Measurements from ENCODE around the gene ZBTB32. TPM values are rescaled to one million over a fixed set of nuclear protein-coding genes. Genes with fewer than 3 reads are reported as not detected.

The ZBTB32 gene
- polyA plus RNA-seq, 1 of the 3 experiments (the other 2 are of a cell fraction): not detected

DNA sequence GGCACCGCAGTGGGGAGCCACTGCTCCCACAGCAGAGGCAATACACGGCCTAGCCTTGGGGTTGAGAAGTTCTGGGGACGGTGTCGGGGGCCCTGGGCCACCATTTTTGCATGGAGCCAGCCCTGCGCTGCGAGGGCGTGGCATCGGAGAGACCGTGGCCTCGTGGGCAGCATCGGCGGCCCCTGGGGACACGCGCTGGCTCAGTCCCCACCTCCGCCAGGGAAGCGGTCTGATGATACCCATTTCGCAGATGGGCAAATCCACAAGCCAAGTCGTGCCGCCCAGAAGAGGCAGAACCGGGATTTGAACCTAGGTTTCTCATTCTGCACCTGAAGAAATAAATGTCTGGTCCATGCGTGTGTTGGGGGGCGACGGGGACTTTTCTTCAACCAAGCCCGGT lies 39.2 kb upstream of the ZBTB32 start:
- H3K4me3 ChIP-seq (ENCODE audit: low read depth in 2 of 2, low read length in 1 of 2): no peak overlapping the region
- WGBS (ENCODE audit: low lambda C conversion rate): 91% methylated on average over 24 of the region's 24 CpGs
- H3K4me1 ChIP-seq (ENCODE audit: control insufficient read depth in 1 of 2, insufficient read depth in 2 of 2, low read depth in 1 of 2, low read length in 1 of 2): no peaks in the 10 kb centered on the region
- DNase-seq: no peak
- ChIA-PET POLR2A (interaction anchor here (1.1 kb wide), 1 partner anchor 17 kb away, joined by 3 read pairs; the partner anchor contains the start of gene COX6B1), CTCF (no interaction called here)
- H3K36me3 ChIP-seq (replicated peaks in 1 of 2; ENCODE audit: control insufficient read depth in 1 of 2, insufficient read depth in 2 of 2, low read length in 1 of 2): no peaks in the 10 kb centered on the region
- H3K27ac ChIP-seq (ENCODE audit: low read depth in 2 of 2, low read length in 1 of 2): no peak overlapping the region
- peaks cover 16% of the 10 kb centered on the region; the same call in 1 of the 2 replicates for H3K27me3 ChIP-seq (ENCODE audit: insufficient read depth)
- TF ChIP-seq TEAD4 (IDR thresholded peaks at IDR 0.05; ENCODE audit: borderline replicate concordance, insufficient read depth) (no peak), MEF2A (IDR thresholded peaks at IDR 0.05; ENCODE audit: borderline replicate concordance, low read depth) (no peak), NFIC (IDR thresholded peaks at IDR 0.05; ENCODE audit: borderline replicate concordance) (no peak), POLR2AphosphoS5 (IDR thresholded peaks at IDR 0.05; ENCODE audit: low read depth, low read length) (no peak), TAF1 (IDR thresholded peaks at IDR 0.05; ENCODE audit: borderline replicate concordance, low read depth, low read length) (no peak), FOXM1 (IDR thresholded peaks at IDR 0.05; ENCODE audit: low read depth) (no peak), SIN3A (IDR thresholded peaks at IDR 0.05; ENCODE audit: borderline replicate concordance, low read depth, low read length) (no peak), MAX (IDR thresholded peaks at IDR 0.05; ENCODE audit: low read depth) (no peak), RCOR1 (IDR thresholded peaks at IDR 0.05; ENCODE audit: low read length) (no peak), RFX5 (IDR thresholded peaks at IDR 0.05; ENCODE audit: low read length) (no peak), FOSL2 (IDR thresholded peaks at IDR 0.05; ENCODE audit: borderline replicate concordance, low read depth) (no peak)
- TF ChIP-seq, protein P1, sequence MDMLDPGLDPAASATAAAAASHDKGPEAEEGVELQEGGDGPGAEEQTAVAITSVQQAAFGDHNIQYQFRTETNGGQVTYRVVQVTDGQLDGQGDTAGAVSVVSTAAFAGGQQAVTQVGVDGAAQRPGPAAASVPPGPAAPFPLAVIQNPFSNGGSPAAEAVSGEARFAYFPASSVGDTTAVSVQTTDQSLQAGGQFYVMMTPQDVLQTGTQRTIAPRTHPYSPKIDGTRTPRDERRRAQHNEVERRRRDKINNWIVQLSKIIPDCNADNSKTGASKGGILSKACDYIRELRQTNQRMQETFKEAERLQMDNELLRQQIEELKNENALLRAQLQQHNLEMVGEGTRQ (IDR thresholded peaks at IDR 0.05; ENCODE audit: borderline replicate concordance, low read depth, low read length): no peak
- no peaks in the 10 kb centered on the region for H3K9me3 ChIP-seq
- no peak overlapping the region for H2AFZ ChIP-seq (ENCODE audit: low read depth)
- H3F3A ChIP-seq (replicated peaks; ENCODE audit: insufficient read depth): no peaks in the 10 kb centered on the region
- H4K20me1 ChIP-seq (ENCODE audit: insufficient read depth): no peaks in the 10 kb centered on the region
- no peaks in the 10 kb centered on the region for H3K79me2 ChIP-seq (ENCODE audit: insufficient read depth)
- H3K4me2 ChIP-seq: no peak overlapping the region
- no peak overlapping the region for H3K9ac ChIP-seq
- no peaks in the 10 kb centered on the region for H3K9me2 ChIP-seq

- Histone ChIP-seq H3K79me2 (ENCODE audit: insufficient read depth) (no peaks in the 10 kb centered on the region), H2AFZ (ENCODE audit: low read depth) (no peak overlapping the region), H3K27me3 (ENCODE audit: insufficient read depth) (peaks cover 16% of the 10 kb centered on the region; the same call in 1 of the 2 replicates), H4K20me1 (ENCODE audit: insufficient read depth) (no peaks in the 10 kb centered on the region), H3F3A (replicated peaks; ENCODE audit: insufficient read depth) (no peaks in the 10 kb centered on the region), H3K4me3 (ENCODE audit: low read depth in 2 of 2, low read length in 1 of 2) (no peak overlapping the region), H3K4me1 (ENCODE audit: control insufficient read depth in 1 of 2, insufficient read depth in 2 of 2, low read depth in 1 of 2, low read length in 1 of 2) (no peaks in the 10 kb centered on the region), H3K27ac (ENCODE audit: low read depth in 2 of 2, low read length in 1 of 2) (no peak overlapping the region), H3K9ac (no peak overlapping the region), H3K36me3 (replicated peaks in 1 of 2; ENCODE audit: control insufficient read depth in 1 of 2, insufficient read depth in 2 of 2, low read length in 1 of 2) (no peaks in the 10 kb centered on the region), H3K4me2 (no peak overlapping the region), H3K9me3 (no peaks in the 10 kb centered on the region), H3K9me2 (no peaks in the 10 kb centered on the region)
- CTCF ChIA-PET: interaction anchor here (1.0 kb wide), 1 partner anchor 10 kb away, joined by 3 read pairs; no protein-coding TSS in a partner anchor
- WGBS (ENCODE audit: low lambda C conversion rate): 64% methylated on average over 6 of the region's 7 CpGs
- TF ChIP-seq FOXM1 (IDR thresholded peaks at IDR 0.05; ENCODE audit: low read depth) (no peak), GATA2 (CRISPR knock-in tag; IDR thresholded peaks at IDR 0.05) (no peak), RCOR1 (IDR thresholded peaks at IDR 0.05; ENCODE audit: low read length) (no peak), RAD21 (IDR thresholded peaks at IDR 0.05; ENCODE audit: low read length) (no peak), SMC3 (IDR thresholded peaks at IDR 0.05; ENCODE audit: low read depth, low read length) (no peak), EZH2phosphoT487 (IDR thresholded peaks at IDR 0.05; ENCODE audit: borderline replicate concordance, low read depth) (no peak), RFX5 (IDR thresholded peaks at IDR 0.05; ENCODE audit: low read length) (no peak), JUND (IDR thresholded peaks at IDR 0.05) (no peak), FOXJ3 (CRISPR knock-in tag; IDR thresholded peaks at IDR 0.05) (no peak), TAF1 (IDR thresholded peaks at IDR 0.05; ENCODE audit: borderline replicate concordance, low read depth, low read length) (no peak), NRF1 (IDR thresholded peaks at IDR 0.05; ENCODE audit: low read depth, low read length) (no peak), CTCF (IDR thresholded peaks at IDR 0.05) (no peak), RXRA (IDR thresholded peaks at IDR 0.05; ENCODE audit: borderline replicate concordance, low read depth) (no peak), SIN3A (IDR thresholded peaks at IDR 0.05; ENCODE audit: borderline replicate concordance, low read depth, low read length) (no peak), NFIC (IDR thresholded peaks at IDR 0.05; ENCODE audit: borderline replicate concordance) (no peak), ELF1 (IDR thresholded peaks at IDR 0.05) (no peak)
- TF ChIP-seq, protein P2, sequence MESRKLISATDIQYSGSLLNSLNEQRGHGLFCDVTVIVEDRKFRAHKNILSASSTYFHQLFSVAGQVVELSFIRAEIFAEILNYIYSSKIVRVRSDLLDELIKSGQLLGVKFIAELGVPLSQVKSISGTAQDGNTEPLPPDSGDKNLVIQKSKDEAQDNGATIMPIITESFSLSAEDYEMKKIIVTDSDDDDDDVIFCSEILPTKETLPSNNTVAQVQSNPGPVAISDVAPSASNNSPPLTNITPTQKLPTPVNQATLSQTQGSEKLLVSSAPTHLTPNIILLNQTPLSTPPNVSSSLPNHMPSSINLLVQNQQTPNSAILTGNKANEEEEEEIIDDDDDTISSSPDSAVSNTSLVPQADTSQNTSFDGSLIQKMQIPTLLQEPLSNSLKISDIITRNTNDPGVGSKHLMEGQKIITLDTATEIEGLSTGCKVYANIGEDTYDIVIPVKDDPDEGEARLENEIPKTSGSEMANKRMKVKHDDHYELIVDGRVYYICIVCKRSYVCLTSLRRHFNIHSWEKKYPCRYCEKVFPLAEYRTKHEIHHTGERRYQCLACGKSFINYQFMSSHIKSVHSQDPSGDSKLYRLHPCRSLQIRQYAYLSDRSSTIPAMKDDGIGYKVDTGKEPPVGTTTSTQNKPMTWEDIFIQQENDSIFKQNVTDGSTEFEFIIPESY (IDR thresholded peaks at IDR 0.05; ENCODE audit: borderline replicate concordance, low read depth): no peak
- TF ChIP-seq, protein P3, sequence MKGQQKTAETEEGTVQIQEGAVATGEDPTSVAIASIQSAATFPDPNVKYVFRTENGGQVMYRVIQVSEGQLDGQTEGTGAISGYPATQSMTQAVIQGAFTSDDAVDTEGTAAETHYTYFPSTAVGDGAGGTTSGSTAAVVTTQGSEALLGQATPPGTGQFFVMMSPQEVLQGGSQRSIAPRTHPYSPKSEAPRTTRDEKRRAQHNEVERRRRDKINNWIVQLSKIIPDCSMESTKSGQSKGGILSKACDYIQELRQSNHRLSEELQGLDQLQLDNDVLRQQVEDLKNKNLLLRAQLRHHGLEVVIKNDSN (IDR thresholded peaks at IDR 0.05; ENCODE audit: borderline replicate concordance, low read depth): no peak
- no peak for DNase-seq
- POLR2A ChIA-PET: no interaction called here
These were observed 38.8 kb upstream of the ZBTB32 start for GRCh38 chr19:35665604-35666003.
